HG02610 (cell line): ENCODE measurements around the gene HMGXB3.
A peak's percentile ranks its signal among the peaks of the same experiment; 100 is the strongest.
"Not testable (repeated sequence)": the region's sequence is repeated elsewhere in the genome, so short reads cannot be mapped to it uniquely, and the experiment has no call there.

Experiments used
- ATAC-seq: cut with Tn5 transposase; IDR thresholded peaks from one replicate; pipeline ENCODE4 v1.9.1; 2021; ENCODE audit warnings: mild to moderate bottlenecking, moderate library complexity; ENCODE audit not compliant: unreplicated experiment

HMGXB3 gene

GRCh38 chr5:150081541-150082283, 81.2 kb downstream of the HMGXB3 start:
- peak; percentile 82 for ATAC-seq

DNA sequence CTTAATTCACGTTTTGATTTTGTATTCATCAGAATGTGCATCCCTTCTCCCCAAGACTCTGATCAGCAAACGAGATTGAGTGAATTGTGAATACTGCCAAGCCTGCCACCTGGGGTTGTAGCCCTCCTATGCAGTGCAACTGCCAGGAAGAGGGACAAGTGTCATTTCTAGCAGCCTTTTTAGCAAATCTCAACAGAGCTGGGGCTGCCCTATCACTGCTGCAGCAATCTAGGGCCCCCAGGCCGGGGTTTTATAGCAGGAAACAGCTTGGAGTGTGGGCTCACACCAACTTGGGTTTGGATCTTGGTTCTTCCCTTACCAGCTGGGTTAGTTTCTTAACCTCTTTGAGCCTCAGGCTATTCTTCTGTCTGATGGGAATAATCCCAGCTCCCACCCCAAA, 81.8 kb downstream of the HMGXB3 start:
- ATAC-seq = peak; percentile 20

- ATAC-seq = no peak
Measured at GRCh38 chr5:150082889-150083288, 82.3 kb downstream of the HMGXB3 start.

GRCh38 chr5:150084754-150085153, 84.2 kb downstream of the HMGXB3 start:
- not testable (repeated sequence) for ATAC-seq

- ATAC-seq = no peak
Measured at GRCh38 chr5:150085191-150085912, 84.8 kb downstream of the HMGXB3 start.

DNA sequence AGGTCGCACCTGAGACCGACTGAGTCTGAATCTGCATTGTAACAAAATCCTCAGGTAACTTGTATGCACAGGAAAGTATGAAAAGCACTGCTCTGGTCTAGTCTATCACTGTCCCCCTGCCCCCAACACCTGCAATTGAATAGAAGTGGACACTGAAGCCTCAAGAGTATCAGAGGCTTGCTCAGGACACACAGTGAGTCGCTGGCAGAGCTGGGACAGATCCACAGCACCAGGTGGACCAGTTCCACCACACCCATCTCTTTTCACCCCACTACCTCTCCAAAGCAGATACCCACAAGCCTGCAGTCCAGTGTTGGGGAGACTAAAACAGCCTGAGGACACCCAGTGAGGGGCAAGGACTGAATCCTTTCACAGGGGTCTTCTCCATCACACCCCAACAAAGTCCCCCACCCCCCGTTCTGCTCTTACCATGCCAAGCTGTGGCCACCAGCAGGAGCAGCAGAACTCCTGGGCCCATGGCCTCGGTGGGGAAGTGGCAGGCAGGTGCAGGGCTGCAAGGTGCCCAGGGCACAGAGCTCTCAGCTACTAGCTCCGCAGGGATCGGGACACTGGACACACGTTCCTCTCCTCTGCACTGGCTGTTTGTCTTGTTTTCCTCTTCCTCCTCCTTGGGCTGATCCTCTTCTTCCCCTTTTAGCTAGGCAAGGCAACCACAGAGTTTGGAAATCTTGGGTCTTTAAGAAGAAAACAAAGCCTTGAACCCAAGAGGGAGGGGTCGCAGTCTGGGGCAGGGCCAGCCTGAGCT, 85.6 kb downstream of the HMGXB3 start, which contains the start of gene CSF1R:
Gene CSF1R (minus strand): TSS at position 605 of the 766 bp plus-strand sequence. CDS start 127 bp downstream, at position 478.
- no peak for ATAC-seq

- peak; percentile 85 for ATAC-seq
Measured at GRCh38 chr5:150092159-150092787, 91.7 kb downstream of the HMGXB3 start.

GRCh38 chr5:150097152-150097551, 96.6 kb downstream of the HMGXB3 start:
- no peak for ATAC-seq

DNA sequence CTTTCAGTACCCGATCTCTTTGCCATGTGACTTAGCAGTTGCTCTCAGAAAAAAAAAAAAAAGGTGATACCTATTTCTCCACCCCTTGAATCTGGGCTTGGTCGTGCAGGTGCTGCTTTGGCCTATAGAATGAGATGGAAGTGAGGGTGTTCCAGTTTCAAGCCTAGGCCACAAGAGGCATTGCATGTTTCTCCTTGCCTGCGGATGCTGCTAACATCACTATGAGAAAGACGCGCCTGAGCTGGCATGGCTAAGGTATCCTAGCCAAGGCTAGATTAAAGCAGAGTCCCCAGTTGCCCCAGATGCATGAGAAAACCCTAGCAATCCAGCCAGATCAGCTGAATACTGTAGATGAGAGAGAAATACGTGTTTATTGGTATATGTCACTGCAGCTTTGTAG, 100.5 kb downstream of the HMGXB3 start:
- ATAC-seq = no peak
